Tibial nerve (tissue), 4 donors: ENCODE measurements around the gene MPC1. TPM values are rescaled to one million over a fixed set of nuclear protein-coding genes. Genes with fewer than 3 reads are reported as not detected.

ENCODE experiments used
- DNase-seq, 2 donors: peaks; one replicate each; pipeline ENCODE4 v3.0.0-alpha.2; 2019; ENCODE audit warnings: low spot score in 2 of 2
- H3K27ac ChIP-seq, 4 donors: fragments of 200-600 bp; sonication (generic) in 3 of 4; one replicate each; pipeline ENCODE4 v1.5.1; 2017 to 2019; ENCODE audit warnings: mild to moderate bottlenecking in 1 of 4
- H3K27me3 ChIP-seq, 2 donors: fragments of 200-600 bp; sonication (generic) in 1 of 2; one replicate each; pipeline versions ENCODE4 v1.5.1 to v1.6.0; 2017 to 2019
- H3K36me3 ChIP-seq, 3 donors: fragments of 200-600 bp; sonication (generic); one replicate each; pipeline ENCODE4 v1.5.1; 2018 to 2019
- H3K4me1 ChIP-seq, 4 donors: fragments of 200-600 bp; sonication (generic) in 3 of 4; one replicate each; pipeline ENCODE4 v1.5.1; 2017 to 2019
- H3K4me3 ChIP-seq, 4 donors: fragments of 200-600 bp; sonication (generic) in 3 of 4; one replicate each; pipeline ENCODE4 v1.5.1; 2017 to 2019; ENCODE audit warnings: mild to moderate bottlenecking in 1 of 4, moderate library complexity in 1 of 4
- H3K9me3 ChIP-seq, 4 donors: fragments of 200-600 bp; sonication (generic) in 3 of 4; one replicate each; pipeline ENCODE4 v1.5.1; 2017 to 2019
- CTCF ChIP-seq, 5 experiments: fragments of 200-600 bp in 3 of 5; fragments of 450-650 bp in 2 of 5; sonication (generic) in 3 of 5; IDR thresholded peaks; one replicate each; pipeline ENCODE4 v1.5.1; 2016 to 2019; ENCODE audit warnings: antibody characterized with exemption in 5 of 5, mild to moderate bottlenecking in 3 of 5, moderate library complexity in 2 of 5
- EP300 ChIP-seq, 2 donors: sonication (generic); formaldehyde crosslinking; IDR thresholded peaks; one replicate each; pipeline ENCODE4 v1.6.1; 2017; ENCODE audit warnings: antibody characterized with exemption in 2 of 2, mild to moderate bottlenecking in 1 of 2
- POLR2A ChIP-seq, 2 donors: fragments of 450-650 bp; IDR thresholded peaks; one replicate each; pipeline ENCODE4 v1.6.1; 2017; ENCODE audit warnings: antibody characterized with exemption in 2 of 2, mild to moderate bottlenecking in 2 of 2, moderate library complexity in 2 of 2
- WGBS, 2 donors: methylation state at CpG; one replicate each; pipeline ENCODE4 v1.1.5; 2018; 5-methylcytosine and 5-hydroxymethylcytosine counted together
- total RNA-seq, 4 donors: library from RNA; depleted of rRNA; stranded (reverse); fragments of >200 nt; gene quantifications; one replicate each; pipeline ENCODE4 v1.1.0, GENCODE V29; 2016

The MPC1 gene
- total RNA-seq, 4 donors from 2014 or later, result 29.8 to 70.1 (median 53.7) TPM

GRCh38 chr6:166423051-166423745, 40.5 kb upstream of the MPC1 start:
- Histone ChIP-seq H3K4me3 (no peak overlapping the region), H3K4me1 (no peaks in the 10 kb centered on the region), H3K27ac (peak overlapping the region in 1 of 4 donors; percentile 71), H3K27me3 (no peaks in the 10 kb centered on the region), H3K9me3 (no peaks in the 10 kb centered on the region), H3K36me3 (peaks cover 0 to 66% (median 0%) of the 10 kb centered on the region in 3 donors)
- TF ChIP-seq EP300 (IDR thresholded peaks at IDR 0.05), result no peak
- TF ChIP-seq CTCF (IDR thresholded peaks at IDR 0.05), result no peak
- no peak for TF ChIP-seq POLR2A (IDR thresholded peaks at IDR 0.05)
- WGBS, 2 donors, result 89 to 91% methylated on average over 20 to 22 of the region's 22 CpGs
- no peak for DNase-seq

GRCh38 chr6:166422201-166422940, 39.6 kb upstream of the MPC1 start:
- Histone ChIP-seq H3K9me3 (no peaks in the 10 kb centered on the region), H3K4me1 (no peaks in the 10 kb centered on the region), H3K36me3 (peaks cover 0 to 74% (median 0%) of the 10 kb centered on the region in 3 donors), H3K27me3 (no peaks in the 10 kb centered on the region), H3K27ac (no peak overlapping the region), H3K4me3 (no peak overlapping the region)
- TF ChIP-seq EP300 (IDR thresholded peaks at IDR 0.05) (no peak), CTCF (IDR thresholded peaks at IDR 0.05) (no peak), POLR2A (IDR thresholded peaks at IDR 0.05) (no peak)
- DNase-seq, result no peak
- 91 to 93% methylated on average over 20 of the region's 20 CpGs for WGBS, 2 donors

DNA sequence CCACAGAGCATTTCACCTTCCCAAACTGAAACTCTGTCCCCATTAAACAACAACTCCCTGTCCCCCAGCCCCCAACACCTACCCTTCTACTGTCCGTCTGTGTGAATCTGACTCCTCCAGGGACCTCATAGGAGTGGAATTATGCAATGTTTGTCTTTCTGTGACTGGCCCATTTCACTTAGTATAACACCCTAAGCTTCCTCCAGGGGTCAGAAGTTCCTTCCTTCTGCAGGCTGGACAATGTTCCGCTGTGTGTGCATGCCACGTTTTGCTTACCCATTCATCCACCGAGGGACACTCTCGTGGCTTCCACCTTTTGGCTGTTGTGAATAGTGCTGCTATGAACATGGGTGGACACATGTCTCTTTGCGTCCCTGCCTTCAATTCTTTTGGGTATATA, 37.6 kb upstream of the MPC1 start:
- DNase-seq, result no peak
- Histone ChIP-seq H3K4me3 (no peak overlapping the region), H3K4me1 (no peaks in the 10 kb centered on the region), H3K27me3 (no peaks in the 10 kb centered on the region), H3K9me3 (no peaks in the 10 kb centered on the region), H3K36me3 (peaks cover 0 to 95% (median 0%) of the 10 kb centered on the region in 3 donors), H3K27ac (no peak overlapping the region)
- WGBS, 2 donors, result 27 to 30% methylated on average over 6 of the region's 6 CpGs
- TF ChIP-seq EP300 (IDR thresholded peaks at IDR 0.05), result no peak
- no peak for TF ChIP-seq POLR2A (IDR thresholded peaks at IDR 0.05)
- TF ChIP-seq CTCF (IDR thresholded peaks at IDR 0.05), result peak in 1 of 5 experiments; percentile 22

DNA sequence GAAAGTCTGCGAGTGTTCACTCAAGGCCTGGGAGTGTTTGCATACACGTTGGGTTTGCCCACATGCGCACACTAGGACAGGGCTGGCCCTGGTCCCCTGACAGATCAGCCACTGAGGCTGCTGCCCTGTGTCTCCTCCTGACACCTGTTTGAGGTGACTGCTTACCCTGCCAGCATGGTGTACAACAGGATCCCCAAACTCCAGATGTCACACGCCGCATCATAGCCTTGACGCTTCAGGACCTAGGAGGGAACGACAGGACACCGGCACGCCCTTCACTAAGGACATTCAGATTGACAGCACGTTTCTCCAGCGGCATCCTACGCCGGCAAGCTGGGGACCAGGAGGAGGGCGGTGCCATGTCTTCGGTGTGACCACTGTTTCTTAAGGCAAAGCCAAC, 37.0 kb upstream of the MPC1 start:
- no peaks in the 10 kb centered on the region for H3K4me1 ChIP-seq
- TF ChIP-seq POLR2A (IDR thresholded peaks at IDR 0.05) (no peak), CTCF (IDR thresholded peaks at IDR 0.05) (no peak), EP300 (IDR thresholded peaks at IDR 0.05) (no peak)
- peaks cover 0 to 93% (median 0%) of the 10 kb centered on the region in 3 donors for H3K36me3 ChIP-seq
- DNase-seq, result no peak
- WGBS, 2 donors, result 93% methylated on average over 15 of the region's 15 CpGs
- H3K27ac ChIP-seq, result no peak overlapping the region
- H3K27me3 ChIP-seq, result no peaks in the 10 kb centered on the region
- H3K9me3 ChIP-seq, result no peaks in the 10 kb centered on the region
- H3K4me3 ChIP-seq, result no peak overlapping the region

DNA sequence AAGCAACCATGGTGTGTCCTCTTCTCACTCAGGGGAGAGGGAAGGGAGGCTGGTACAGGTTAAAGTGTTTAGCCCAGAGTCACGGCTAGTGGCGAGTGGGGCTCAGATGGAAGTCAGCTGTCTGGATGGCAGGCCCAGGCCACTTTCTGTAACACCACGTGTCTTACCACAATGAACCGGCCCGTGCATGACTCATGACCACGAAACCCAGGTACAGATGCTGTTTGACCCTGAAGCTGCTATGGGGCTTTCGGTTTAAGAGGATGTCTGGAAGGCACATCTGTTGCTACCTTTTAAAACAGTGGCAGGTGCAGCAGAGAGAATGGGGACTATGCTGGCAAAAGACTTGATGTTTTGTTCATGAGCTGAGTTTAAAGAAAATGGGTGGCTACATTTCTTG, 36.5 kb upstream of the MPC1 start:
- no peak for TF ChIP-seq EP300 (IDR thresholded peaks at IDR 0.05)
- TF ChIP-seq POLR2A (IDR thresholded peaks at IDR 0.05), result no peak
- TF ChIP-seq CTCF (IDR thresholded peaks at IDR 0.05), result no peak
- Histone ChIP-seq H3K4me3 (no peak overlapping the region), H3K36me3 (peaks cover 0 to 93% (median 0%) of the 10 kb centered on the region in 3 donors), H3K4me1 (no peaks in the 10 kb centered on the region), H3K27ac (no peak overlapping the region), H3K9me3 (no peaks in the 10 kb centered on the region), H3K27me3 (no peaks in the 10 kb centered on the region)
- 86 to 90% methylated on average over 7 of the region's 7 CpGs for WGBS, 2 donors
- no peak for DNase-seq
